ENCODE data around the gene MFSD11.

DNA sequence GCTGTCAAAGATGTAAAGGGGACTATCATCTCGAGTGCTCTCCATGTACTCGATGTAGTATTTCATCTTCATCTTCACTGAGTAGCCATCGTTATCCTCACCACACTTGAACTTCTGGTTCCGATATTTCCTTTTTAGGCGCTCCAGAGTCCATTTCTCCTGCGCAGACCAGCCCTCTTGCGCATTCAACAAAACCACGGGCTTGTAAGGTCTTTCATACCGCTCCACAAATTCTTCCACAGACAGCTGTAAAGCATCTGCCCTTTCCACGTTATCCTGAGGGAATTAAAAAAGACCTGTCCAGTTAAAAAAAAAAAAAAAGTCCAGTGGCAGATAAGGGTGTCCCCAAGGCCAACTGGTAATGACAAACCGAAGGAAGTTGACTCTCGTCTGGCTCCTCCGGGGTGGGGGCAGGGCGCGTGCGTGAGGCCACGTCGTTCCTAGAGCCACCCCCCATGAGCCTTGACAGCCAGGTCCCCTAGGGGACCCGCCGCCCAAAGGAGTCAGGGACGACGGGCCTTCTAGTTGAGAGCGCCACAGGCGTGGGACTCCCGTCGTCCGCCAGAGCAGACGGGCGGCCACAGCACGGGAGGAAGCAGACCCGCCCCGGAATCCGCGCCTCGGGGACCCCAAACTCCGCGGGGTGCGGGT lies 12.2 kb upstream of the MFSD11 start:
- TF ChIP-seq, protein P1, sequence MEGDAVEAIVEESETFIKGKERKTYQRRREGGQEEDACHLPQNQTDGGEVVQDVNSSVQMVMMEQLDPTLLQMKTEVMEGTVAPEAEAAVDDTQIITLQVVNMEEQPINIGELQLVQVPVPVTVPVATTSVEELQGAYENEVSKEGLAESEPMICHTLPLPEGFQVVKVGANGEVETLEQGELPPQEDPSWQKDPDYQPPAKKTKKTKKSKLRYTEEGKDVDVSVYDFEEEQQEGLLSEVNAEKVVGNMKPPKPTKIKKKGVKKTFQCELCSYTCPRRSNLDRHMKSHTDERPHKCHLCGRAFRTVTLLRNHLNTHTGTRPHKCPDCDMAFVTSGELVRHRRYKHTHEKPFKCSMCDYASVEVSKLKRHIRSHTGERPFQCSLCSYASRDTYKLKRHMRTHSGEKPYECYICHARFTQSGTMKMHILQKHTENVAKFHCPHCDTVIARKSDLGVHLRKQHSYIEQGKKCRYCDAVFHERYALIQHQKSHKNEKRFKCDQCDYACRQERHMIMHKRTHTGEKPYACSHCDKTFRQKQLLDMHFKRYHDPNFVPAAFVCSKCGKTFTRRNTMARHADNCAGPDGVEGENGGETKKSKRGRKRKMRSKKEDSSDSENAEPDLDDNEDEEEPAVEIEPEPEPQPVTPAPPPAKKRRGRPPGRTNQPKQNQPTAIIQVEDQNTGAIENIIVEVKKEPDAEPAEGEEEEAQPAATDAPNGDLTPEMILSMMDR (conservative IDR thresholded peaks at IDR 0.05; ENCODE audit: low read length) = no peak
- no peak for TF ChIP-seq EZH2phosphoT487 (IDR thresholded peaks at IDR 0.05; ENCODE audit: borderline replicate concordance, low read depth, low read length)
